ENCODE data around the gene MOSPD2. TPM values are rescaled to one million over a fixed set of nuclear protein-coding genes. Genes with fewer than 3 reads are reported as not detected.

The MOSPD2 gene
- total RNA-seq, 4 donors from 2014 or later: 27.7 to 38.1 (median 35.7) TPM

DNA sequence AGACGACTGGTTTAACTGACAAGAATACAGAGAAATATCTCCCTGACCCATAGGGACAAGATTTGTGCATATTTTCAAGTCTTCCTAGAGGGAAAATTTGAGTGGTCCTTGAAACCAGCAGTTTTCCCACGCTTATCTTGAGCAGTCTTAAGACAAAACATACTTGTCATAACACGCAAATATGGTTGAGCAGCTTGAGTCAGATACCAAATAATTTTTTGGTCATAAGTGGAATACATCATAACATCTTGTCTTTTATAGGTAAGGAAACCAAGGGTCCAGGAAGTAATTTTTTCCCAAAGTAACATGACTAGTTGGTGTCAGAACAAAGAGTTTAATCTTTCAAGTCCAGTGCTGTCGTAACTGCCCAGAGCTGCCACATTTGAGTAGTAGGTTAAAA lies 50.5 kb downstream of the MOSPD2 start:
- TF ChIP-seq, protein P1, sequence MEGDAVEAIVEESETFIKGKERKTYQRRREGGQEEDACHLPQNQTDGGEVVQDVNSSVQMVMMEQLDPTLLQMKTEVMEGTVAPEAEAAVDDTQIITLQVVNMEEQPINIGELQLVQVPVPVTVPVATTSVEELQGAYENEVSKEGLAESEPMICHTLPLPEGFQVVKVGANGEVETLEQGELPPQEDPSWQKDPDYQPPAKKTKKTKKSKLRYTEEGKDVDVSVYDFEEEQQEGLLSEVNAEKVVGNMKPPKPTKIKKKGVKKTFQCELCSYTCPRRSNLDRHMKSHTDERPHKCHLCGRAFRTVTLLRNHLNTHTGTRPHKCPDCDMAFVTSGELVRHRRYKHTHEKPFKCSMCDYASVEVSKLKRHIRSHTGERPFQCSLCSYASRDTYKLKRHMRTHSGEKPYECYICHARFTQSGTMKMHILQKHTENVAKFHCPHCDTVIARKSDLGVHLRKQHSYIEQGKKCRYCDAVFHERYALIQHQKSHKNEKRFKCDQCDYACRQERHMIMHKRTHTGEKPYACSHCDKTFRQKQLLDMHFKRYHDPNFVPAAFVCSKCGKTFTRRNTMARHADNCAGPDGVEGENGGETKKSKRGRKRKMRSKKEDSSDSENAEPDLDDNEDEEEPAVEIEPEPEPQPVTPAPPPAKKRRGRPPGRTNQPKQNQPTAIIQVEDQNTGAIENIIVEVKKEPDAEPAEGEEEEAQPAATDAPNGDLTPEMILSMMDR (IDR thresholded peaks at IDR 0.05; ENCODE audit: low read depth): no peak

DNA sequence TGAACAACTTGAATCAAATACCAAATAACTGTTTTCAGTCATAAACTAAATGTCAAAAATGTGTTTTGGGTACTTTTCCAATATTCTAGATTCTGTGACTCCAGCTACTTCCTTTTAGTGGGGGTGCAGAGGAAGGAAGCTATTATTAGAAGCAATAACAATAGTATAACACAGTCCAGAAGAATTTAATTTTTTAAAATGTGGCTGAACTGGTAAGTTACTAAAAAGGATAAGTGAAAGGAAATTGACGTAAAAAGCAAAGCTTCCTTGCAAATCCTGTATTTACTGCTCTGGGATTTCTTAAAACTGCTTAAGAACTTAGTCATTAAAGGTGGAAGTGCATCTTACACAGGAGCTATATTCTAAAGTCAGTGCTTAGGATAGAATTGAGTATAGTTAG lies 53.2 kb downstream of the MOSPD2 start:
- TF ChIP-seq, protein P1 (IDR thresholded peaks at IDR 0.05; ENCODE audit: low read depth): no peak

DNA sequence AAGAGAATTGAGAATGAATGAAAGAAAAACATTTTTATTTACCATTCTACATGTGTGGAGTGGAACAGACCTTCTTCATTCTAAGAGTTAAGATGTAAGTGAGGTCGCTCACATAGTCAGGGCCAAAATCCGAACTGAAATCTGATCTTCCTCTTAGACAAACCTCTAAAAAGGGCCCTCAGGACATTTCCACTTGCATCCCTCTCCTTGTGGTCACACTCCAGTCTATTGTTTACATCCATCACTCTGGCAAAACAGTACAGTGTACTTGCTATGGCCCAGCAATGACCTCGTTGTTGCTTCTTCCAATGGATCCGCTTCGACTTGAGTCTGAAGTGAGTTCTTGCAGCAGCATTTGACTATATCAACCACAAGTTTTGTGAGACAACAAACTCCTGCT lies 54.2 kb downstream of the MOSPD2 start:
- TF ChIP-seq, protein P1 (IDR thresholded peaks at IDR 0.05; ENCODE audit: low read depth): no peak

DNA sequence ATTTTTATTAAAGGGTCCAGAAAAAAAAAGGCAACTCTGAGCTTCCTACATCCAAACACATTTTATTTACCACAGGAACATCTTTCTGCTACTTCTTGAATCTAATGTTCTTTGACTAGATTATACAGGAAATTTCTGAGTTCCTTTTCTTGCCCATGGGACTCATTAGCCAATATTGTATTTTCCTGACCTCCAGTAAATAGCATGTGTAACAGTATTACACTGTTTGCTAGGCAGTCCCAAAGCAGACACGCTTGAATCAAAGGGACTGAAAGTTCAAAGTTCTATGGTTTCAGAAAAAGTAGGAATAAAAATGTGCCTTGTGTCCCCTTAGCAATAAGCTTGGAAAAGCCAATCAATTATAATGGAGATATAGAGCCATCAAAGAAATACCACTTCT lies 57.4 kb downstream of the MOSPD2 start:
- TF ChIP-seq, protein P1 (IDR thresholded peaks at IDR 0.05; ENCODE audit: low read depth): no peak

DNA sequence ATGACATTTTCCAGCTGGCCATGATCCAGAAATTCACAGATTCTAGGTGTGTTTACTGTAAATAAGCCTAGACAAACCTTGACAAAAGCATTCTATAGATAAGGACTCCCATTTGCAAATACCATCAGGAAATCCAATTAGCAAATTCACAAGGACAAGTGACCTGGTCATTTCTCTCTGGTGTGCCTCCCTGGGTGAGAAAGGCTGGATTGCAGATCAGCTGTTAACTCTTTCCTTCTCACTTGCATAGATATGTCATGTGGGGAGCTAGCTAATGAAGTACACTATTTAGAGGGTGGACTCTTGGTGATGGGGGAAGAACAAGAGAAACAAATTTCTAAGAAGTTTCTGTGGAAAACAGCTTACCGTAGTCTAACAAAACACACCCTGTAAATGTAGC lies 58.9 kb downstream of the MOSPD2 start:
- TF ChIP-seq, protein P1 (IDR thresholded peaks at IDR 0.05; ENCODE audit: low read depth): no peak

DNA sequence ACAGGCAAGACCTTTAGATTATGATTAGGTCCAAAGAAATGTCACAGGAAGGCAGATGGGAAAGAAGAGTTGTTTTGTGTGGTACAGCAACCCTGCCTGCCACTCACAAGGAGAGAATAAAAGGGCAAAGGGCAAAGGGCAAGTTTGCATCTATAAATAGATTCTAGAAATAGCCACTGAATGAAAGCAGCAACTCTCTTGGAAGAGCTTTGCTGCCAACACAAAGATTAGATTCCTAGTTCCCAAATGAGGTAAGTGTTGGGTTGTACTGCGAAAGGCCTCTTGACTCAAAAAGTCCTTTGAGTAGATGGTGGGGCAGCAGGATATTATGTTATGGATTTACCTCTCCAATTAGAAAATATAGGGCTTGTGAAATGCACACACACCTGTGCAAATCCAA lies 61.2 kb downstream of the MOSPD2 start:
- TF ChIP-seq, protein P1 (IDR thresholded peaks at IDR 0.05; ENCODE audit: low read depth): no peak

DNA sequence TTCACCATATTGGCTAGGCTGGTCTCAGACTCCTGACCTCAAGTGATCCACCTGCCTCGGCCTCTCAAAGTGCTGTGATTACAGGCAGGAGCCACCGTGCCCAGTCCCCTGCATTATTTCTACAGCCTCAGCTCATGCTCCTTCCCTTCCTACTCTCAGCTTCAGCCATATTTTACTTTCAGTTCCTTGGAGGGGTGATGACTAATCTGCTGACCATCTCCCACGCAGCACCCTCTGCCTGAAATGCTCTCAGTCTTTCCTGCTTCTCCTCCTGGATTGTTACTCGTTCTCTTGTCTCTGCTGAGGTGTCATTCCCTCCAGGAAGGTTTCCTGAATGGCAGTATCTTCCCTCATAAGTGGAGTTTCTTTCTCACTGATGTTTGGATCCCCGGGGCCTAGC lies 63.3 kb downstream of the MOSPD2 start:
- TF ChIP-seq, protein P1 (IDR thresholded peaks at IDR 0.05; ENCODE audit: low read depth): no peak
